SK-N-SH treated with all-trans-retinoic acid at 6 μM for 48 hours (cell line): ENCODE data around the gene DTNB.

Source experiments
- ARNTL ChIP-seq: fragments of 450-650 bp; formaldehyde crosslinking; IDR thresholded peaks from 2 replicates; pipeline ENCODE4 v1.5.0; 2020; ENCODE audit warnings: low read depth, mild to moderate bottlenecking, moderate library complexity, borderline replicate concordance
- SNAI2 ChIP-seq: fragments of 250-450 bp; sonication (Bioruptor Pico); IDR thresholded peaks from 2 replicates; pipeline ENCODE4 v1.5.0; 2020; ENCODE audit warnings: mild to moderate bottlenecking, moderate library complexity
- TF ChIP-seq, protein P1 (sequence below): fragments of 250-450 bp; sonication (Bioruptor Pico); IDR thresholded peaks from 2 replicates; pipeline ENCODE4 v1.5.0; 2020; ENCODE audit warnings: mild to moderate bottlenecking, moderate library complexity

- TF ChIP-seq ARNTL, result no peak
- TF ChIP-seq, protein P1, sequence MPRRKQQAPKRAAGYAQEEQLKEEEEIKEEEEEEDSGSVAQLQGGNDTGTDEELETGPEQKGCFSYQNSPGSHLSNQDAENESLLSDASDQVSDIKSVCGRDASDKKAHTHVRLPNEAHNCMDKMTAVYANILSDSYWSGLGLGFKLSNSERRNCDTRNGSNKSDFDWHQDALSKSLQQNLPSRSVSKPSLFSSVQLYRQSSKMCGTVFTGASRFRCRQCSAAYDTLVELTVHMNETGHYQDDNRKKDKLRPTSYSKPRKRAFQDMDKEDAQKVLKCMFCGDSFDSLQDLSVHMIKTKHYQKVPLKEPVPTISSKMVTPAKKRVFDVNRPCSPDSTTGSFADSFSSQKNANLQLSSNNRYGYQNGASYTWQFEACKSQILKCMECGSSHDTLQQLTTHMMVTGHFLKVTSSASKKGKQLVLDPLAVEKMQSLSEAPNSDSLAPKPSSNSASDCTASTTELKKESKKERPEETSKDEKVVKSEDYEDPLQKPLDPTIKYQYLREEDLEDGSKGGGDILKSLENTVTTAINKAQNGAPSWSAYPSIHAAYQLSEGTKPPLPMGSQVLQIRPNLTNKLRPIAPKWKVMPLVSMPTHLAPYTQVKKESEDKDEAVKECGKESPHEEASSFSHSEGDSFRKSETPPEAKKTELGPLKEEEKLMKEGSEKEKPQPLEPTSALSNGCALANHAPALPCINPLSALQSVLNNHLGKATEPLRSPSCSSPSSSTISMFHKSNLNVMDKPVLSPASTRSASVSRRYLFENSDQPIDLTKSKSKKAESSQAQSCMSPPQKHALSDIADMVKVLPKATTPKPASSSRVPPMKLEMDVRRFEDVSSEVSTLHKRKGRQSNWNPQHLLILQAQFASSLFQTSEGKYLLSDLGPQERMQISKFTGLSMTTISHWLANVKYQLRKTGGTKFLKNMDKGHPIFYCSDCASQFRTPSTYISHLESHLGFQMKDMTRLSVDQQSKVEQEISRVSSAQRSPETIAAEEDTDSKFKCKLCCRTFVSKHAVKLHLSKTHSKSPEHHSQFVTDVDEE (CRISPR knock-in tag), result no peak
- TF ChIP-seq SNAI2, result no peak
These were observed 150.3 kb downstream of the DTNB start for GRCh38 chr2:25523060-25523459.
